ENCODE results near the gene POLN. TPM values are rescaled to one million over a fixed set of nuclear protein-coding genes. Genes with fewer than 3 reads are reported as not detected.

The POLN gene
- total RNA-seq, 1 experiment from 2014 or later = 1.2 TPM

GRCh38 chr4:2069161-2069971, 172.6 kb downstream of the POLN start:
- no peak overlapping the region for H3K4me3 Mint-ChIP-seq (ENCODE audit: unreplicated experiment)
- Histone ChIP-seq H3K27me3 (replicated peaks; ENCODE audit: control insufficient read depth, insufficient read depth, low read length) (no peaks in the 10 kb centered on the region), H3K4me3 (ENCODE audit: low read depth, low read length) (no peak overlapping the region), H3K4me1 (peaks cover 12% of the 10 kb centered on the region), H3K36me3 (ENCODE audit: control insufficient read depth, insufficient read depth, low read length) (no peaks in the 10 kb centered on the region), H3K9me3 (no peaks in the 10 kb centered on the region)
- no peak overlapping the region for H3K27ac Mint-ChIP-seq (ENCODE audit: unreplicated experiment)
- no peaks in the 10 kb centered on the region for H3K4me1 Mint-ChIP-seq (ENCODE audit: low read depth, unreplicated experiment)
- TF ChIP-seq CTCF (IDR thresholded peaks at IDR 0.05; ENCODE audit: insufficient read depth in 1 of 2, low read depth in 1 of 2, low read length in 1 of 2, severe bottlenecking in 1 of 2, unreplicated experiment in 1 of 2) = no peak
- ChIA-PET POLR2A (no interaction called here), CTCF (no interaction called here)
- H3K36me3 Mint-ChIP-seq (ENCODE audit: insufficient read depth, unreplicated experiment) = peaks cover 12% of the 10 kb centered on the region
- no peak for DNase-seq
- H3K9me3 Mint-ChIP-seq (ENCODE audit: unreplicated experiment) = no peaks in the 10 kb centered on the region
- H3K27me3 Mint-ChIP-seq (ENCODE audit: insufficient read depth, unreplicated experiment) = no peaks in the 10 kb centered on the region
- intact Hi-C loops (cut with micrococcal nuclease; ENCODE audit: unreplicated experiment) = no loop called here
- BruUV-seq (replicated peaks) = no TSS peak

- no TSS peak for BruUV-seq (replicated peaks)
- no peaks in the 10 kb centered on the region for H3K36me3 ChIP-seq (ENCODE audit: control insufficient read depth, insufficient read depth, low read length)
- Mint-ChIP-seq H3K4me3 (ENCODE audit: unreplicated experiment) (no peak overlapping the region), H3K36me3 (ENCODE audit: insufficient read depth, unreplicated experiment) (peaks cover 12% of the 10 kb centered on the region), H3K27me3 (ENCODE audit: insufficient read depth, unreplicated experiment) (no peaks in the 10 kb centered on the region), H3K4me1 (ENCODE audit: low read depth, unreplicated experiment) (no peaks in the 10 kb centered on the region), H3K9me3 (ENCODE audit: unreplicated experiment) (no peaks in the 10 kb centered on the region), H3K27ac (ENCODE audit: unreplicated experiment) (no peak overlapping the region)
- no peak for TF ChIP-seq CTCF (IDR thresholded peaks at IDR 0.05; ENCODE audit: insufficient read depth in 1 of 2, low read depth in 1 of 2, low read length in 1 of 2, severe bottlenecking in 1 of 2, unreplicated experiment in 1 of 2)
- no peaks in the 10 kb centered on the region for H3K9me3 ChIP-seq
- no peak for DNase-seq
- H3K27me3 ChIP-seq (replicated peaks; ENCODE audit: control insufficient read depth, insufficient read depth, low read length) = no peaks in the 10 kb centered on the region
- intact Hi-C loops (cut with micrococcal nuclease; ENCODE audit: unreplicated experiment) = no loop called here
- ChIA-PET POLR2A (no interaction called here), CTCF (no interaction called here)
- peaks cover 12% of the 10 kb centered on the region for H3K4me1 ChIP-seq
- no peak overlapping the region for H3K4me3 ChIP-seq (ENCODE audit: low read depth, low read length)
Measured at GRCh38 chr4:2068566-2068965, 173.4 kb downstream of the POLN start.

GRCh38 chr4:2068198-2068470, 173.8 kb downstream of the POLN start:
- Mint-ChIP-seq H3K36me3 (ENCODE audit: insufficient read depth, unreplicated experiment) (peaks cover 12% of the 10 kb centered on the region), H3K9me3 (ENCODE audit: unreplicated experiment) (no peaks in the 10 kb centered on the region), H3K4me3 (ENCODE audit: unreplicated experiment) (no peak overlapping the region), H3K27me3 (ENCODE audit: insufficient read depth, unreplicated experiment) (no peaks in the 10 kb centered on the region), H3K4me1 (ENCODE audit: low read depth, unreplicated experiment) (no peaks in the 10 kb centered on the region), H3K27ac (ENCODE audit: unreplicated experiment) (no peak overlapping the region)
- BruUV-seq (replicated peaks) = no TSS peak
- Histone ChIP-seq H3K9me3 (no peaks in the 10 kb centered on the region), H3K4me1 (peaks cover 12% of the 10 kb centered on the region), H3K27me3 (replicated peaks; ENCODE audit: control insufficient read depth, insufficient read depth, low read length) (no peaks in the 10 kb centered on the region), H3K4me3 (ENCODE audit: low read depth, low read length) (no peak overlapping the region), H3K36me3 (ENCODE audit: control insufficient read depth, insufficient read depth, low read length) (no peaks in the 10 kb centered on the region; the same call in 1 of the 2 replicates)
- POLR2A ChIA-PET = no interaction called here
- CTCF ChIA-PET = no interaction called here
- no peak for TF ChIP-seq CTCF (IDR thresholded peaks at IDR 0.05; ENCODE audit: insufficient read depth in 1 of 2, low read depth in 1 of 2, low read length in 1 of 2, severe bottlenecking in 1 of 2, unreplicated experiment in 1 of 2)
- DNase-seq = no peak
- intact Hi-C loops (cut with micrococcal nuclease; ENCODE audit: unreplicated experiment) = no loop called here

All from Caco-2 (cell line).